ENCODE results near the gene IVD. TPM values are rescaled to one million over a fixed set of nuclear protein-coding genes. Genes with fewer than 3 reads are reported as not detected.

IVD gene
- total and polyA plus RNA-seq, 9 of the 15 experiments (the other 6 are each of a cell fraction or from before 2014, with no cell fraction given) = 0.15 to 4.5 (median 2.4) TPM

DNA sequence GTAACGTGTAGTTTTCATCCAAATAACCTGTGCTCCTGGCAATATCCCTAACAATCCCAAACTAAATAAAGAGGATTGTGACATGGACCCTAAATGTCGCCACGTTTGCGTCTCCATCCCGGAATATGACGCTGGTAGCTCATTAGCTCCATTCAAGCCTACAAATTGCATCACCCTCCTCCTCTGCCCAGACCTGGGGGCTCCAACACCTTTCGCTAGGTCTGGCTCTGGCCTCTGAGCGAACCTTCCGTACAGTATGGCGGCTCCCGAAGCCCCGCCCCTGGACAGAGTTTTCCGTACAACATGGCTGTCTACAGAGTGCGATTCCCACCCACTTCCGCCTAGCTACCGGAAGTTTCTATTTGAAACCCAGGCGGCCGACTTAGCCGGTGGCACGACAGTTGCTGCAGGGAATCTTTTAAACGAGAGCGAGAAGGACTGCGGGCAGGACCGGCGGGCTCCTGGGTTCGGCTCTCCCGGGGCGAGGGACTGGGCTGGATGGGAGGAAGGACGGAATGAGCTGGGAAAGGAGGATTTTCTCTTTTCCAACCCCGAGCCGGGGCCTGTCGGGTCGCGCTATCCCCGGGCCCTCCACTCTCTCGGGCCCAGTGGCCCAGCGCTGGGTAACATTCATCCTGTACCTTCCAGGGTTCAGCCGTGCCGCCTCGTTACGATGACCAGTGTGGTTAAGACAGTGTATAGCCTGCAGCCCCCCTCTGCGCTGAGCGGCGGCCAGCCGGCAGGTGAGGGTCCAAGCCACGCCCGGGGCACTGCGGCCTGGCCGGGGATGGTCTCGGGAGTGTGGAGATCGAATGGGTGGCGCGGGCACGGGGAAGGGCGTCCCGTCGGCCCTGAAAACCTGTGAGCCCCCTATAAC lies 22.8 kb upstream of the IVD start, which contains the start of gene KNSTRN (continued):
- TF ChIP-seq POLR3A (IDR thresholded peaks at IDR 0.05; ENCODE audit: borderline replicate concordance, extremely low read depth, insufficient read depth, insufficient read length) = no peak
- TF ChIP-seq SIX5 (IDR thresholded peaks at IDR 0.05; ENCODE audit: borderline replicate concordance in 1 of 2, insufficient read depth in 1 of 2, low read depth in 1 of 2, low read length in 2 of 2) = peak; percentile 56 to 80
- no peak for TF ChIP-seq SMAD2 (IDR thresholded peaks at IDR 0.05; ENCODE audit: low read depth, low read length)
- peak in 1 of 2 experiments; percentile 91; a peak in 2 of 4 replicates for TF ChIP-seq KDM4B (IDR thresholded peaks at IDR 0.05; ENCODE audit: borderline replicate concordance in 2 of 2, low read depth in 1 of 2)
- TF ChIP-seq SLC30A9 (CRISPR knock-in tag; IDR thresholded peaks at IDR 0.05) = no peak
- peak; percentile 84 for TF ChIP-seq RBBP5 (IDR thresholded peaks at IDR 0.05; ENCODE audit: borderline replicate concordance, insufficient read depth, low read length, poor library complexity, severe bottlenecking)
- TF ChIP-seq E2F1 (CRISPR knock-in tag; IDR thresholded peaks at IDR 0.05) = peak; percentile 13; the same call in 1 of the 2 replicates
- TF ChIP-seq CEBPB (tag; IDR thresholded peaks at IDR 0.05) = 0 out of 2 replicates have a peak, but pooled peaks have one; percentile 22
- TF ChIP-seq HSF4 (CRISPR knock-in tag; IDR thresholded peaks at IDR 0.05; ENCODE audit: borderline replicate concordance) = no peak
- TF ChIP-seq, protein P1, sequence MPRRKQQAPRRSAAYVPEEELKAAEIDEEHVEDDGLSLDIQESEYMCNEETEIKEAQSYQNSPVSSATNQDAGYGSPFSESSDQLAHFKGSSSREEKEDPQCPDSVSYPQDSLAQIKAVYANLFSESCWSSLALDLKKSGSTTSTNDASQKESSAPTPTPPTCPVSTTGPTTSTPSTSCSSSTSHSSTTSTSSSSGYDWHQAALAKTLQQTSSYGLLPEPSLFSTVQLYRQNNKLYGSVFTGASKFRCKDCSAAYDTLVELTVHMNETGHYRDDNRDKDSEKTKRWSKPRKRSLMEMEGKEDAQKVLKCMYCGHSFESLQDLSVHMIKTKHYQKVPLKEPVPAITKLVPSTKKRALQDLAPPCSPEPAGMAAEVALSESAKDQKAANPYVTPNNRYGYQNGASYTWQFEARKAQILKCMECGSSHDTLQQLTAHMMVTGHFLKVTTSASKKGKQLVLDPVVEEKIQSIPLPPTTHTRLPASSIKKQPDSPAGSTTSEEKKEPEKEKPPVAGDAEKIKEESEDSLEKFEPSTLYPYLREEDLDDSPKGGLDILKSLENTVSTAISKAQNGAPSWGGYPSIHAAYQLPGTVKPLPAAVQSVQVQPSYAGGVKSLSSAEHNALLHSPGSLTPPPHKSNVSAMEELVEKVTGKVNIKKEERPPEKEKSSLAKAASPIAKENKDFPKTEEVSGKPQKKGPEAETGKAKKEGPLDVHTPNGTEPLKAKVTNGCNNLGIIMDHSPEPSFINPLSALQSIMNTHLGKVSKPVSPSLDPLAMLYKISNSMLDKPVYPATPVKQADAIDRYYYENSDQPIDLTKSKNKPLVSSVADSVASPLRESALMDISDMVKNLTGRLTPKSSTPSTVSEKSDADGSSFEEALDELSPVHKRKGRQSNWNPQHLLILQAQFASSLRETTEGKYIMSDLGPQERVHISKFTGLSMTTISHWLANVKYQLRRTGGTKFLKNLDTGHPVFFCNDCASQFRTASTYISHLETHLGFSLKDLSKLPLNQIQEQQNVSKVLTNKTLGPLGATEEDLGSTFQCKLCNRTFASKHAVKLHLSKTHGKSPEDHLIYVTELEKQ (CRISPR knock-in tag; IDR thresholded peaks at IDR 0.05) = no peak
- TF ChIP-seq SRF (CRISPR knock-in tag; IDR thresholded peaks at IDR 0.05) = no peak
- no peak for TF ChIP-seq BRD4 (IDR thresholded peaks at IDR 0.05)
- no peak for TF ChIP-seq RFX7 (CRISPR knock-in tag; IDR thresholded peaks at IDR 0.05)
- no peak for TF ChIP-seq MAFF (IDR thresholded peaks at IDR 0.05; ENCODE audit: low read length)
- no peak for TF ChIP-seq SREBF1 (IDR thresholded peaks at IDR 0.05; ENCODE audit: borderline replicate concordance, low read depth, low read length)
- TF ChIP-seq MED1 (CRISPR knock-in tag; IDR thresholded peaks at IDR 0.05; ENCODE audit: borderline replicate concordance) = no peak
- TF ChIP-seq, protein P2, sequence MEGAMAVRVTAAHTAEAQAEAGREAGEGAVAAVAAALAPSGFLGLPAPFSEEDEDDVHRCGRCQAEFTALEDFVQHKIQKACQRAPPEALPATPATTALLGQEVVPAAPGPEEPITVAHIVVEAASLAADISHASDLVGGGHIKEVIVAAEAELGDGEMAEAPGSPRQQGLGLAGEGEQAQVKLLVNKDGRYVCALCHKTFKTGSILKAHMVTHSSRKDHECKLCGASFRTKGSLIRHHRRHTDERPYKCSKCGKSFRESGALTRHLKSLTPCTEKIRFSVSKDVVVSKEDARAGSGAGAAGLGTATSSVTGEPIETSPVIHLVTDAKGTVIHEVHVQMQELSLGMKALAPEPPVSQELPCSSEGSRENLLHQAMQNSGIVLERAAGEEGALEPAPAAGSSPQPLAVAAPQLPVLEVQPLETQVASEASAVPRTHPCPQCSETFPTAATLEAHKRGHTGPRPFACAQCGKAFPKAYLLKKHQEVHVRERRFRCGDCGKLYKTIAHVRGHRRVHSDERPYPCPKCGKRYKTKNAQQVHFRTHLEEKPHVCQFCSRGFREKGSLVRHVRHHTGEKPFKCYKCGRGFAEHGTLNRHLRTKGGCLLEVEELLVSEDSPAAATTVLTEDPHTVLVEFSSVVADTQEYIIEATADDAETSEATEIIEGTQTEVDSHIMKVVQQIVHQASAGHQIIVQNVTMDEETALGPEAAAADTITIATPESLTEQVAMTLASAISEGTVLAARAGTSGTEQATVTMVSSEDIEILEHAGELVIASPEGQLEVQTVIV (CRISPR knock-in tag; IDR thresholded peaks at IDR 0.05; ENCODE audit: borderline replicate concordance) = no peak
- TF ChIP-seq PTRF (tag; IDR thresholded peaks at IDR 0.05) = no peak
